HG03108 (cell line): ENCODE results near the gene NDUFA1.
"Not testable (repeated sequence)": the region's sequence is repeated elsewhere in the genome, so short reads cannot be mapped to it uniquely, and the experiment has no call there.

Experiments used
- ATAC-seq: cut with Tn5 transposase; IDR thresholded peaks from one replicate; pipeline ENCODE4 v1.9.1; 2021; ENCODE audit warnings: moderate library complexity; ENCODE audit not compliant: unreplicated experiment

NDUFA1 gene

GRCh38 chrX:119899125-119899524 is 27.5 kb downstream of the NDUFA1 start:
- no peak for ATAC-seq

GRCh38 chrX:119900976-119901375 is 29.3 kb downstream of the NDUFA1 start:
- ATAC-seq, result no peak

- ATAC-seq, result no peak
These were observed 44.7 kb downstream of the NDUFA1 start for GRCh38 chrX:119916310-119916709.

- ATAC-seq, result no peak
These were observed 46.2 kb downstream of the NDUFA1 start for GRCh38 chrX:119917877-119918276.

- no peak for ATAC-seq
These were observed 48.4 kb downstream of the NDUFA1 start for GRCh38 chrX:119919835-119920585.

GRCh38 chrX:119922391-119922790 is 50.8 kb downstream of the NDUFA1 start:
- not testable (repeated sequence) for ATAC-seq
